Activated CD8-positive, alpha-beta T cell treated with anti-CD3 and anti-CD28 coated beads for 36 hours (primary cell): ENCODE data around the gene RIBC2. TPM values are rescaled to one million over a fixed set of nuclear protein-coding genes. Genes with fewer than 3 reads are reported as not detected.

Experiments
- ATAC-seq: fragments of 200-7000 bp; cut with Tn5 transposase; one replicate; pipeline ENCODE4 v1.10.0; 2021; ENCODE audit warnings: mild to moderate bottlenecking, moderate library complexity
- CTCF ChIA-PET: fragments of 350-600 bp; sonication (Branson Sonifier 250); formaldehyde crosslinking; loops from one replicate; lab custom pipeline; 2021; ENCODE audit warnings: antibody characterized with exemption; lab: Charles Lee
- POLR2A ChIA-PET: fragments of 350-600 bp; sonication (Branson Sonifier 250); formaldehyde crosslinking; loops from one replicate; lab custom pipeline; 2021; ENCODE audit warnings: antibody characterized with exemption; lab: Charles Lee
- DNase-seq: peaks from one replicate; pipeline ENCODE4 v3.0.0-alpha.2; 2020
- H3K27ac Mint-ChIP-seq: one replicate; pipeline ENCODE4 v1.8.0; 2021; ENCODE audit warnings: mild to moderate bottlenecking, mixed read lengths
- H3K27me3 Mint-ChIP-seq: one replicate; pipeline ENCODE4 v1.8.0; 2021; ENCODE audit warnings: mixed read lengths
- H3K36me3 Mint-ChIP-seq: one replicate; pipeline ENCODE4 v1.8.0; 2021; ENCODE audit warnings: low read depth, mixed read lengths
- H3K4me1 Mint-ChIP-seq: one replicate; pipeline ENCODE4 v1.8.0; 2021; ENCODE audit warnings: low read depth, mixed read lengths
- H3K4me3 Mint-ChIP-seq: one replicate; pipeline ENCODE4 v1.8.0; 2021; ENCODE audit warnings: mild to moderate bottlenecking, moderate library complexity, mixed read lengths
- H3K9me3 Mint-ChIP-seq: one replicate; pipeline ENCODE4 v1.8.0; 2021; ENCODE audit warnings: mixed read lengths
- intact Hi-C: fragments of 100-400 bp; cut with micrococcal nuclease; formaldehyde crosslinking; loops from one replicate; pipeline ENCODE4 v1.10.0; 2022
- total RNA-seq, 2 experiments: library from RNA; stranded (reverse); gene quantifications; one replicate each; pipeline ENCODE4 v1.2.3, GENCODE V29; 2021
- TF ChIP-seq, protein P1 (sequence below): fragments of 200-600 bp; IDR thresholded peaks from one replicate; pipeline ENCODE4 v1.8.0; 2022; ENCODE audit warnings: antibody characterized with exemption, mild to moderate bottlenecking

RIBC2 gene
- total RNA-seq, 2 experiments from 2014 or later: 9.5 to 10.4 TPM

GRCh38 chr22:45477366-45478107 lies 64.0 kb downstream of the RIBC2 start:
- TF ChIP-seq, protein P1, sequence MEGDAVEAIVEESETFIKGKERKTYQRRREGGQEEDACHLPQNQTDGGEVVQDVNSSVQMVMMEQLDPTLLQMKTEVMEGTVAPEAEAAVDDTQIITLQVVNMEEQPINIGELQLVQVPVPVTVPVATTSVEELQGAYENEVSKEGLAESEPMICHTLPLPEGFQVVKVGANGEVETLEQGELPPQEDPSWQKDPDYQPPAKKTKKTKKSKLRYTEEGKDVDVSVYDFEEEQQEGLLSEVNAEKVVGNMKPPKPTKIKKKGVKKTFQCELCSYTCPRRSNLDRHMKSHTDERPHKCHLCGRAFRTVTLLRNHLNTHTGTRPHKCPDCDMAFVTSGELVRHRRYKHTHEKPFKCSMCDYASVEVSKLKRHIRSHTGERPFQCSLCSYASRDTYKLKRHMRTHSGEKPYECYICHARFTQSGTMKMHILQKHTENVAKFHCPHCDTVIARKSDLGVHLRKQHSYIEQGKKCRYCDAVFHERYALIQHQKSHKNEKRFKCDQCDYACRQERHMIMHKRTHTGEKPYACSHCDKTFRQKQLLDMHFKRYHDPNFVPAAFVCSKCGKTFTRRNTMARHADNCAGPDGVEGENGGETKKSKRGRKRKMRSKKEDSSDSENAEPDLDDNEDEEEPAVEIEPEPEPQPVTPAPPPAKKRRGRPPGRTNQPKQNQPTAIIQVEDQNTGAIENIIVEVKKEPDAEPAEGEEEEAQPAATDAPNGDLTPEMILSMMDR: no peak
- intact Hi-C loops: no loop called here
- Mint-ChIP-seq H3K27me3 (peaks cover 2% of the 10 kb centered on the region), H3K4me3 (no peak overlapping the region), H3K4me1 (no peaks in the 10 kb centered on the region), H3K9me3 (no peaks in the 10 kb centered on the region), H3K27ac (no peak overlapping the region), H3K36me3 (no peaks in the 10 kb centered on the region)
- no peak for ATAC-seq
- ChIA-PET POLR2A (no interaction called here), CTCF (no interaction called here)
- no peak for DNase-seq

GRCh38 chr22:45478108-45478771 lies 64.7 kb downstream of the RIBC2 start:
- Mint-ChIP-seq H3K9me3 (no peaks in the 10 kb centered on the region), H3K27me3 (peaks cover 2% of the 10 kb centered on the region), H3K27ac (no peak overlapping the region), H3K36me3 (no peaks in the 10 kb centered on the region), H3K4me1 (no peaks in the 10 kb centered on the region), H3K4me3 (no peak overlapping the region)
- ChIA-PET CTCF (no interaction called here), POLR2A (no interaction called here)
- DNase-seq (no peak), ATAC-seq (no peak)
- TF ChIP-seq, protein P1: no peak
- intact Hi-C loops: no loop called here

DNA sequence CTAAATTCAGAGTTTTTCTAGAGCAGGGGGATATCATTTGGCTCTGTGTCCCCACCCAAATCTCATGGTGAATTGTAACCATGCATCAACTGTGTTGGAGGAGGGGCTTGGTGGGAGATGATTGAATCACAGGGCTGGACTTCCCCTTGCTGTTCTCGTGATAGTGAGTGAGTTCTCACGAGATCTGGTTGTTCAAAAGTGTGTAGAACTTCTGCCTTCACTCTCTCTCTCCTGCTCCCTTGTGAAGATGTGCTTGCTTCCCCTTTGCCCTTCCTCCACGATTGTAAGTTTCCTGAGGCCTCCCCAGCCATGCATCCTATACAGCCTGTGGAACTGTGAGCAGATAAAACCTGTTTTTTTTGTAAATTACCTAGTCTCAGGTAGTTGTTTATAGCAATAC lies 67.2 kb downstream of the RIBC2 start:
- ChIA-PET POLR2A (no interaction called here), CTCF (no interaction called here)
- Mint-ChIP-seq H3K9me3 (no peaks in the 10 kb centered on the region), H3K4me3 (no peak overlapping the region), H3K36me3 (no peaks in the 10 kb centered on the region), H3K4me1 (no peaks in the 10 kb centered on the region), H3K27me3 (peaks cover 3% of the 10 kb centered on the region), H3K27ac (no peak overlapping the region)
- no peak for DNase-seq
- TF ChIP-seq, protein P1: no peak
- no peak for ATAC-seq
- intact Hi-C loops: no loop called here

- ATAC-seq (no peak), DNase-seq (no peak)
- no peak overlapping the region for H3K27ac Mint-ChIP-seq
- H3K4me3 Mint-ChIP-seq: no peak overlapping the region
- ChIA-PET POLR2A (no interaction called here), CTCF (no interaction called here)
- TF ChIP-seq, protein P1: no peak
- intact Hi-C loops: no loop called here
- peaks cover 3% of the 10 kb centered on the region for H3K27me3 Mint-ChIP-seq
- H3K4me1 Mint-ChIP-seq: no peaks in the 10 kb centered on the region
- H3K36me3 Mint-ChIP-seq: no peaks in the 10 kb centered on the region
- no peaks in the 10 kb centered on the region for H3K9me3 Mint-ChIP-seq
These were observed 68.2 kb downstream of the RIBC2 start for GRCh38 chr22:45481661-45482060.

Other genes with a start within 250 kb of the RIBC2 start
- 100 to 1,000 TPM; 123 to 133 TPM for gene NUP50, start 249.8 kb upstream of the RIBC2 start, total RNA-seq
- gene KIAA0930, start 172.8 kb upstream of the RIBC2 start, total RNA-seq: 10 to 100 TPM; 38.4 to 40.4 TPM
- gene UPK3A, start 128.7 kb upstream of the RIBC2 start, total RNA-seq: not detected
- 10 to 100 TPM; 30.6 to 32.4 TPM for gene FAM118A, start 103.8 kb upstream of the RIBC2 start, total RNA-seq
- gene SMC1B, start 94 bp upstream of the RIBC2 start, total RNA-seq: 1 to 10 TPM; 1.8 TPM
- under 1 TPM in 1 of 2 experiments, not detected in 1; 0.56 TPM for gene FBLN1, start 89.2 kb downstream of the RIBC2 start, total RNA-seq